ACC112 (cell line): Measurements from ENCODE around the gene AQP12A.
"Not testable (repeated sequence)": the region's sequence is repeated elsewhere in the genome, so short reads cannot be mapped to it uniquely, and the experiment has no call there.

ENCODE experiments used
- H2AFZ ChIP-seq: fragments of 200-600 bp; sonication (generic); one replicate; pipeline ENCODE4 v1.6.0; 2017; ENCODE audit warnings: antibody characterized with exemption, low read length; ENCODE audit not compliant: unreplicated experiment
- H3K27ac ChIP-seq: fragments of 200-600 bp; sonication (generic); 2 replicates; pipeline ENCODE4 v1.5.1; 2014; ENCODE audit warnings: low read depth, mild to moderate bottlenecking, antibody characterized with exemption, low read length, moderate library complexity
- H3K27me3 ChIP-seq: fragments of 200-600 bp; sonication (generic); 2 replicates; pipeline ENCODE4 v1.6.1; 2014; ENCODE audit warnings: mild to moderate bottlenecking, antibody characterized with exemption, low read length, moderate library complexity, mixed read lengths; ENCODE audit not compliant: insufficient read depth
- H3K36me3 ChIP-seq: fragments of 200-600 bp; sonication (generic); 2 replicates; pipeline ENCODE4 v1.6.1; 2016; ENCODE audit warnings: mild to moderate bottlenecking, antibody characterized with exemption, low read length, moderate library complexity, mixed read lengths; ENCODE audit not compliant: insufficient read depth
- H3K4me1 ChIP-seq: fragments of 200-600 bp; sonication (generic); one replicate; pipeline ENCODE4 v1.6.1; 2016; ENCODE audit warnings: low read length, mixed read lengths; ENCODE audit not compliant: insufficient read depth, unreplicated experiment, control insufficient read depth
- H3K4me3 ChIP-seq: fragments of 200-600 bp; sonication (generic); 2 replicates; pipeline ENCODE4 v1.5.1; 2014; ENCODE audit warnings: mild to moderate bottlenecking, low read depth, low read length
- H3K79me2 ChIP-seq: fragments of 200-600 bp; sonication (generic); one replicate; pipeline ENCODE4 v1.6.0; 2016; ENCODE audit warnings: low read length; ENCODE audit not compliant: control insufficient read depth, unreplicated experiment, insufficient read depth

The AQP12A gene

DNA sequence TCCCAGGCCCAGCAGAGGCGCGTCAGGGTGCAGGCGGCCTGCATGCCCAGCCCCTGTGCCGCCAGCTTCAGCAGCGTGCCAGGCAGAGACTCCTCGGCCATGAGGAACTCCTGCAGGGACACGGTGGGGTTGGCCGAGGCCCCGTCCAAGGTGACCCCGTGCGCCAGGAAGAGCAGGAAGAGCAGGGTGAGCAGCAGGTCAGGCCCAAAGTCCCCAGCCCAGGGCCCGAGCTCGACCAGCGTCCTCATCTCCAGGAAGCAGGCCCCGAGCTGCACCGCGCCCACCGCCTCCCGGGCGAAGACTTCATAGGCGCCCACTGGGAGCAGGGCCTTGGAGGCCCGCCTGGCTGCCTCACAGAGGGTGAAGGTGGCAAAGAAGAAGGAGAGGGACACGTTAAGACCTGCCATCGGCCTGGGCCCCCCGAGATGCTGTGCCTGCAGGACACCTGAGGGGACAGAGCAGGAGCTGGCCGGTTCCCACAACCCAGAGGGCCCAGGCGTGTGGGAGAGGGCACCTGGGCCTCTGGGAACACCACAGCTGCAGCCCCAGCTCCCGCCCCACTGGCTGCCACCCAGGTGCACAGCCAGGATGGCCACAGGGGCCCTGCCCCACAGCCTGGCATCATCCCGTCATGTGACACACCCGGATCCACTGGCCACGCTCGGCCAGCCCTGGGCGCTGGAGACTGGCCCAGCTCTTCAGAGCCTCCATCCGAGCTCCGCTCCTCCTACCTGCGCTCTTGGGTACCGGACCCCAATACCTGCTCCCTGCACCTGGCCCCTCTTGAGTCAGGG, 9.0 kb upstream of the AQP12A start, which contains the start of gene AQP12B:
TSS of gene AQP12B (minus strand) at position 455 of the 794 bp plus-strand sequence. CDS start at position 407, 48 bp downstream.
- H2AFZ ChIP-seq, H3K79me2 ChIP-seq, H3K4me3 ChIP-seq, H3K36me3 ChIP-seq, H3K4me1 ChIP-seq, H3K27ac ChIP-seq: not testable (repeated sequence)
- H3K27me3 ChIP-seq = peaks cover 23% of the 10 kb centered on the region

DNA sequence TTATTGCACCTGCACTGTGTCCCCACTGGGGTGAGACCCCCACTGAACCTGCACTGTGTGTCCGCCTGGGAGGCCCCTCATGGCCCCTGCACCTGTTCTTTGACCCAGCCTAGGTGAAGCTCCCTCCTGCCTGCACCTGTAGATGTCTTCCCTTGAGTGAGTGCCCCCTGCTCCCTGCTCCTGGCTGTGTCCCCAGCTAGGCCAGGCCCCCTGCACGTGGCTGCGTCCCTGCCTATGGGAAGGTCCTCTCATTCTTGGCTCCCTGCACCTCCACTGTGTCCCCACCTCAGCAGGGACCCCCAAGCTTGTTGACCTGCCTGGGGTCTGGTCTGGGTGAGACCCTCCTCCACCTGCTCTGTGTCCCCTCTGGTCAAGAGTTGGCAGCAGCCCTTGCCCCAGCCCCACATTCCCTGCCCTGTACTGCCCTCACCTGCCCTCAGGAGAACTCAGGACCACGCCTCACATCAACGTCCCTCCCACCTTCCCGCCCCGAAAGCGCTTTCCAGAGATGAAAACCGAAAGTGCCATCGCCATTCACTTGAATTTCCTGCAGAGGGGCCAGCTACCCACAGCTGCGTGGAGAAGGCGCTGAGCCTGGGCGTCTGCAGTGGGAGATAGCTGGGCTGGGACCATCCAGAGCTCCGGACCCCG, 8.2 kb upstream of the AQP12A start:
- peaks cover 23% of the 10 kb centered on the region for H3K27me3 ChIP-seq
- H2AFZ ChIP-seq, H3K36me3 ChIP-seq, H3K4me3 ChIP-seq, H3K79me2 ChIP-seq, H3K27ac ChIP-seq, H3K4me1 ChIP-seq: not testable (repeated sequence)

- not testable (repeated sequence) for H3K4me3 ChIP-seq, H3K79me2 ChIP-seq, H3K27ac ChIP-seq
These were observed 7.5 kb upstream of the AQP12A start for GRCh38 chr2:240683980-240684728.

GRCh38 chr2:240685771-240686371, 5.8 kb upstream of the AQP12A start:
- Histone ChIP-seq H3K79me2 (no peaks in the 10 kb centered on the region), H3K4me3 (no peak overlapping the region), H2AFZ (no peak overlapping the region), H3K36me3 (no peaks in the 10 kb centered on the region), H3K27ac (no peak overlapping the region), H3K27me3 (peaks cover 23% of the 10 kb centered on the region), H3K4me1 (no peaks in the 10 kb centered on the region)

More at GRCh38 chr2:240683980-240684728, 7.5 kb upstream of the AQP12A start:
- H3K36me3 ChIP-seq, H3K4me1 ChIP-seq, H2AFZ ChIP-seq: not testable (repeated sequence)
- H3K27me3 ChIP-seq = peaks cover 23% of the 10 kb centered on the region

GRCh38 chr2:240686460-240686859, 5.2 kb upstream of the AQP12A start:
- no peak overlapping the region for H3K4me3 ChIP-seq
- peaks cover 23% of the 10 kb centered on the region for H3K27me3 ChIP-seq
- no peaks in the 10 kb centered on the region for H3K4me1 ChIP-seq
- no peak overlapping the region for H2AFZ ChIP-seq
- no peak overlapping the region for H3K27ac ChIP-seq
- H3K79me2 ChIP-seq = no peaks in the 10 kb centered on the region
- no peaks in the 10 kb centered on the region for H3K36me3 ChIP-seq

- Histone ChIP-seq H3K27ac (no peak overlapping the region), H3K36me3 (no peaks in the 10 kb centered on the region), H3K4me3 (no peak overlapping the region), H3K27me3 (peaks cover 23% of the 10 kb centered on the region), H2AFZ (no peak overlapping the region), H3K79me2 (no peaks in the 10 kb centered on the region), H3K4me1 (no peaks in the 10 kb centered on the region)
These were observed 4.5 kb upstream of the AQP12A start for GRCh38 chr2:240687045-240687740.

DNA sequence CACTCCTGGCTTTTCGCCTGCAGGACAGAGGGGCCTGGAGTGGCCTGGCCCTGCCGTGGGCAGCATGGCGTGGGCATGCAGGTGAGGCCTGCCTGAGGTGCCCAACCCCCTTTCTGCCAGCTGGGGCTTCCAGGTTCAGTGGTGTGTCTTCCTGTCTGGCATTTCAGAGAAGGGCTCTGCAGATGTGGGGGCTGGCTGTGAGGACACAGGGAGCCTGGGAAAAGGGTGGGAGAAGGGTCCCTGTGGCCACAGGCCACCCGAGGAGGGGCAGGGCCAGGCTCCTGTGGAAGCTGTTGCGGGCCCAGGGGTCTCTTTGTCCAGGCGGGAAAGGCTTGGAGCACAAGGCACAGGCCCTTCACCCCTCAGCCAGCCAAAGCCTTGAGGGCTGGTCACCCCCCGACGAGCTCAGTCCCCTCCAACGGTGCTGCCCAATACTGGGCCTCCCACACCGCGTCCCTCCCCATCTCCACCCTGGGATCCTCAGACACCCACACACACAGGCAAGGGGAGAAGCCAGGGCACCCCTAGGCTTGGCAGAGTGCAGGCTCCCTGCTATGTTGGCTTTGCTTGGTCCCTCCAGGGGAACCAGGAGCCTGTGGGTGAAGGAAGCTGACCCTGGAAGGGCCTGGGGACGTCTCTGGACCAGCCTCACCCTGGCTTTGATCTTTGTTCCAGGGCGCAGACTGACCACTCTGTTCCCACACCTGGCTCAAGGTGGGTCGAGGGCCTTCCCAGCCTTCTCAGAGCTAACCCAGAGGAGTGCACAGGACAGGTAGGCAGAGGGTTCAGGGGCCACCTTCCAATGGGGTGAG, 3.7 kb upstream of the AQP12A start:
- no peak overlapping the region for H2AFZ ChIP-seq
- no peak overlapping the region for H3K4me3 ChIP-seq
- no peaks in the 10 kb centered on the region for H3K4me1 ChIP-seq
- no peak overlapping the region for H3K27ac ChIP-seq
- H3K79me2 ChIP-seq = no peaks in the 10 kb centered on the region
- peaks cover 23% of the 10 kb centered on the region for H3K27me3 ChIP-seq
- H3K36me3 ChIP-seq = no peaks in the 10 kb centered on the region

DNA sequence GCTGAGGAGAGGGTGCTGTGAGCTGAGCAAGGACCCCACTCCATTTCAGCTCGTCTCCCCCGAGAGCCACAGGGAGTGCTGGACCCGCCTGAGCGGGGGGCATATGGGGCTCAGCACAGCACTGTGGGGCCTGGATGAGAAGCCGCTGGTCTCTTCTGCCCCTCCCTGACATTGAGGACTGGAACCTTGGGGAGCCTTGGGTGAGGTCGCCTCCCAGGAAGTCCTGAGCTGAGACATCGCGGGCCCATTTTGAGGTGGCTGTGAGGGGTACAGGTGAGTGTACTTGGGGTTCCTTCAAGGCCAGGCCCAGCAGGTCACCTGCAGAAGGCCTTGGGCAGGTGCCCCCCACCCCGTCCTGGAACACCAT, 3.1 kb upstream of the AQP12A start:
- H3K27me3 ChIP-seq = peaks cover 23% of the 10 kb centered on the region
- no peaks in the 10 kb centered on the region for H3K4me1 ChIP-seq
- H2AFZ ChIP-seq = no peak overlapping the region
- H3K79me2 ChIP-seq = no peaks in the 10 kb centered on the region
- H3K36me3 ChIP-seq = no peaks in the 10 kb centered on the region
- H3K27ac ChIP-seq = no peak overlapping the region
- no peak overlapping the region for H3K4me3 ChIP-seq

- Histone ChIP-seq H3K4me1 (no peaks in the 10 kb centered on the region), H2AFZ (no peak overlapping the region), H3K4me3 (no peak overlapping the region), H3K36me3 (no peaks in the 10 kb centered on the region), H3K27ac (no peak overlapping the region), H3K79me2 (no peaks in the 10 kb centered on the region), H3K27me3 (peaks cover 18% of the 10 kb centered on the region)
These were observed 1.7 kb upstream of the AQP12A start for GRCh38 chr2:240689975-240690374.
